GM21825 (cell line): ENCODE data around the gene KRTAP5-4.
"Not testable (repeated sequence)": the region's sequence is repeated elsewhere in the genome, so short reads cannot be mapped to it uniquely, and the experiment has no call there.

Source experiments
- ATAC-seq: cut with Tn5 transposase; IDR thresholded peaks from one replicate; pipeline ENCODE4 v1.9.1; 2021; ENCODE audit warnings: mild to moderate bottlenecking, moderate library complexity; ENCODE audit not compliant: unreplicated experiment

Gene KRTAP5-4, protein sequence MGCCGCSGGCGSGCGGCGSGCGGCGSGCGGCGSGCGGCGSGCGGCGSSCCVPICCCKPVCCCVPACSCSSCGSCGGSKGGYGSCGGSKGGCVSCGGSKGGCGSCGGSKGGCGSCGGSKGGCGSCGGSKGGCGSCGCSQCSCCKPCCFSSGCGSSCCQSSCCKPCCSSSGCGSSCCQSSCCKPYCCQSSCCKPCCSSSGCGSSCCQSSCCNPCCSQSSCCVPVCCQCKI

DNA sequence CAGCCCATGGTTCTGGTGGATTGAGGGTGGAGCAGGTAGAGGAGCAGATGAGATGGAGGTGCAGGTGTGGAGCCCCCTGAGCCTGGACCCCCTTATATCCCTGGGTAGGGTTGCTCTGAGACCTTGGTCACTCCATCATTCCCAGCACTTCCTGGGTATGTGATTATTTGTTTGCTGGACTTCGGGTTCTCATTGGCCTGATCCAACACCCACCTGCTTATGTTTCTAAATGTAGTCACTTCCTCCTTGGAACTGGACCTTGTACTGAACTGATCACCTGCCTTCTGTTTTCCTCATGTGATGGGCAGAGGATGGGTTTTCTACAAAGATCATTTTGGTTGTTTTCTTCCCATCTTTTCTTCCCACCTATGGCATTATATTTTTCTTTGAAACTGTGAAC lies at the start of gene KRTAP5-4:
KRTAP5-4 (minus strand) TSS at position 53 of the 400 bp plus-strand sequence; CDS start at position 8, 45 bp downstream.
- no peak for ATAC-seq

DNA sequence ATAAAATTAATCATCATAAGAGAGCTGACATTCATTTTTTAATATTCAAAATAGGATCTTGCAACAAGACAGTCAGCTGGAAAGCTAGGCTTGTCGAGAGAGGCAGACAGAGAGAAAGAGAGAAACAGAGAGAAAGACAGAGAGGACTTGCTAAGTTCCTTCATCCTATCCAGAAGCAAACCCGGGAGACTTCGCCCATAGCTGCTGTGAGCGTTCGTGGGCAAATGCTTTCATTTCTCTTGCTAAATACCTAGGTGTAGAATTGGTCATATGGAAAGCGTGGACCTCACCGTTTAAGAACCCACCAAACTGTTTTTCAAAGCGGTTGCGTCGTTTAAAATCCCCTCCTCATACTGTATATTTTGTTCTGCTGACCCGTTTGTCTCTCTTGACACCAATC lies 49.7 kb upstream of the KRTAP5-4 start:
- ATAC-seq, result no peak

DNA sequence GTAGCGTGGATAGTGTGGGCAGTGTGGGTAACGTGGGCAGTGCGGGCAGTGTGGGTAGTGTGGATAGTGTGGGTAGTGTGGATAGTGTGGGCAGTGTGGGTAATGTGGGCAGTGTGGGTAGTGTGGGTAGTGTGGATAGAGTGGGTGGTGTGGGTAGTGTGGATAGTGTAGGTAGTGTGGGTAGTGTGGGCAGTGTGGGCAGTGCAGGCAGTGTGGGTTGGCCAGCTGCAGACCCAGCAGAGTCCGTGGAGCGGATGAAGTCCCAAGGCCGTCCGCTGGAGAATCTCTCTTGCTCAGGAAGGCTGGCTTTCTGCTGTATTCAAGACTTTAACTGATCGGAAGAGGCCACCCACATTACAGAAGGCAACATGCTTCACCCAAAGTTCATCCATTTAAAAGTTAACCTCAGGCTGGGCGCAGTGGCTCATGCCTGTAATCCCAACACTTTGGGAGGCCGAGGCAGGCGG lies 49.0 kb upstream of the KRTAP5-4 start:
- ATAC-seq, result no peak

DNA sequence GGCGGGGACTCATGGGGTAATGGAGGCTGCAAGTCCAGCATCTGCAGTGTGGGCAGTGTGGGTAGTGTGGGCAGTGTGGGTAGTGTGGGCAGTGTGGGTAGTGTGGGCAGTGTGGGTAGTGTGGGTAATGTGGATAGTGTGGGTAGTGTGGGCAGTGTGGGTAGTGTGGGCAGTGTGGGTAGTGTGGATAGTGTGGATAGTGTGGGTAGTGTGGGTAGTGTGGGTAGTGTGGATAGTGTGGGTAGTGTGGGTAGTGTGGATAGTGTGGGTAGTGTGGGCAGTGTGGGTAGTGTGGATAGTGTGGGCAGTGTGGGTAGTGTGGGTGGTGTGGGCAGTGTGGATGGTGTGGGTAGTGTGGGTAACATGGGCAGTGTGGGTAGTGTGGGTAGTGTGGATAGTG lies 48.5 kb upstream of the KRTAP5-4 start:
- not testable (repeated sequence) for ATAC-seq

DNA sequence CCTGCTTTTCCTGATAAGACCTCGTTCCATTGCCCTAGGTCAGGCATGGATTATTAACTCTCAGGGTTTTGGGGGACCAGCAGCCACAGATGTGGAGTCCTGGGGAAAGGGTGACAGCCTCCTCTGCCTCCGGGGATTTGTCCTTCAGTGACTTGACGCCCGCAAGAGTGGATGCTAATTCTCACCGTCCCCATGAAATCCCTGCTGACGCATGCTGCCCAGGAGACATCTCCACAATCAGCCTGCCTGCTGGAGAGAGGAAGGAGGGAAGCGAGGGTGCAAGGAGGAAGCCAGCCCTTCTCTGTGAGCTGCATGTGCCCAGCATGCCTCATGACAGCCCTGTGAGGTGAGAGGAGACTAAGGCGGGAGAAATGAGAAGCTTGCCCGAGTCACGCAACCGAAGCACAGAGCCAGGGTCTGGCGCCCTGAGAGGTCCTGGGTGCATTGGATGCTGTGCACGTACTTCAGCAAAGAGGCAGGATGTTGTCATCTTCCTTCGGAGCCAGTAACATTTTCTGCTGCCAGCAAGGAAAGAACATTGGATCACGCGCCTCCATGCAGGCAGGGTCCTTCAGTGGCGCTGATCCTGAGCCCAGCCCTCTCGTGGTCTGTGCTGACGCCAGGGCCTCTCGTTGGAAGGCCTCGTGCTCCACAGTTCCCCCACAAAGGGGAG lies 47.7 kb upstream of the KRTAP5-4 start:
- ATAC-seq, result no peak

DNA sequence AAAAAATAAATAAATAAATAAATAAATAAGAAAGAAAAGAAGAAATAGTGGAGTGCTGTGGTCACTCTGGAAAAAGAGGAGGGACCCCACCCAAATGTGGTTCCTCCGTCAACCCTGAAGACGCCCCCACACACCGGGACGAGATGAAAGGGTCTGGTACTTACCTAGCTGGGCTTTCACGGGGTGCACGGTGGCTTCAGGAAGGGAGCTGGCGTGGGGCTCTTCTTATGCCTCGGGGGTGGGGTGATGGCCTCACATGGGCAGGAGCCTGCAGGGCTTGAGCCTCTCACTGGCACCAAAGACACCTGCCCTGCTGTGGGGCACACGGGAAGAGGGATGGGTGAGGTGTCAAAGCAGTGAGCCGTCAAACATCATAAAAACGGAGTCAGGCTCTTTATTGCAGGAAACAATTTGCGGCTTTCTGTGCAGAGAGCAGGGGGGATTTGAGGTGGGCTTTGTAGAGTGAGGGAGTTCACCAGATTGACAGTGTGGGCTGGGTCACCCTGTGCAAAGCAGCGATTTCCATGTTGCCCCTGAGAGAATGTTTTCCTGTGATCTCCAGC lies 47.1 kb upstream of the KRTAP5-4 start:
- no peak for ATAC-seq

DNA sequence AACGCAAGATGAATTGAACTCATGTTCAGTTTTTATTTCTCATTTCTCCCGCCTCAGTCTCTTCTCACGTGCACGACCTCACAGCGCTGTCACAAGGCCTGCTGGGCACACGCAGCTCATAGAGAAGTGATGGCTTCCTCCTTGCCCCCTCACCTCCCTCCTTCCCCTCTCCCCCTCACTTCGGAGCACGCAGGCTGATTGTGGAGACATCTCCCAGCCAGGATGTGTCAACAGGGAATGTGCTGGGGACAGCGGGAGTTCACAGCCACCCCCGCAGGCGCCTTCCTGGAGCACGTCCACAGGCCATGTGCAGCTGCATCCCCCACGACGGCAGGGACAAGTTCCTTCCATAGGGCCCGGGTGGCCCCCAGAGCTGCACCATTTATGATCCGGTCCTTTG lies 46.0 kb upstream of the KRTAP5-4 start:
- no peak for ATAC-seq

DNA sequence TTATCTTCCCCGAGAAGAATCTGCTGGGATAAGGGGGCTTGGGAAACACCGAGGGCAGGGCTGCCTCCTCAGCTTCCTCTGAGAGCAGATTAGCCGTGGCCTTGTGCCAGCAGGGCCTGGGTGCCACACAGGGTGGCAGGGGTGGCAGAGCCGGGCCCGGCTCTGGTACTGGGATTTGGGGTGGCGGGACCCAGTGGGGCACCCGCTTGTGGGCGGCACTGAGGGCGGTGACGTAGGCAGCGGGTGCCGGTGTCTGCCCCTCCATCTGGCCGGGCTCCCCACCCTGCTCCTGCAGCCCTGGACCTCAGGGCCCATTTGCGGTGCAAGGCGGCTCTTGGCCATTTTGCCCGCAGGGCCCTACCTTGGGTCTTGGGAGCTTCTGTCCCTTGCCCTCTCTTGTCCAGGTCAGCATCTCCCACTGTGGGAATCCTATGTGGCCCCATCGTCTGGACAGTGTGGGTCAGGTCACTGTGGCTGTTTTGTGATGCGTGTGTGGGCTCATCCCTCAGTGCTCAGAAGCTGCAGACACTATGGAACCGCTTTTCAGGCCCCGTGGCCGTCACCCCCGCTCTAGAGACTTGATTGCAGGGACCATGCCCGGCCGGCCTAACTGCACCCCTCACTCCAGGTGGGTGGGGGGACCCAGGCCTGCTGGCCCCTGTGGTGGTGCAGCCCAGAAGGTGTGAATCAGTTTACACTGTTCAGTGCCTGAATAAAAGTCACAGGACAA lies 45.3 kb upstream of the KRTAP5-4 start:
- no peak for ATAC-seq

DNA sequence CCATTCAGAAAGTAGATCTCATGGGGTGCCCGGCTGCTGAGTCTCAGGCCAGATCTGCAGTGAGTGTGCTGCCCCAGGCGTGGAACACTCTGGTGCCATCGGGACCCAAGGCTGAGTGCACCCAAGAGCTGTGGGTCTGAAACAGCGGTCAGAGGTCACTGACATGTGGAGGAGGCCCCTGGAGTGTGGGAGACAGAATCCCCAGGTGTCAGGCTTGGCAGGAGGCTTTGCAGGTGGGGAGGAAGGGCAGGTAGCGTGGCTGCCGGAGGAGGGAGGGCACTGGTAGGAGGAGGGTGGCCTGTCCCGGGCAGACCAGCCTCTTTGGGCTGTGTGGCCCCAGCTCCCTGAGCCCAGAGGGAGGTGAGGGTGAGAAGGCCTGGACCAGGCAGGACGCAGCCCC lies 43.4 kb upstream of the KRTAP5-4 start:
- no peak for ATAC-seq

DNA sequence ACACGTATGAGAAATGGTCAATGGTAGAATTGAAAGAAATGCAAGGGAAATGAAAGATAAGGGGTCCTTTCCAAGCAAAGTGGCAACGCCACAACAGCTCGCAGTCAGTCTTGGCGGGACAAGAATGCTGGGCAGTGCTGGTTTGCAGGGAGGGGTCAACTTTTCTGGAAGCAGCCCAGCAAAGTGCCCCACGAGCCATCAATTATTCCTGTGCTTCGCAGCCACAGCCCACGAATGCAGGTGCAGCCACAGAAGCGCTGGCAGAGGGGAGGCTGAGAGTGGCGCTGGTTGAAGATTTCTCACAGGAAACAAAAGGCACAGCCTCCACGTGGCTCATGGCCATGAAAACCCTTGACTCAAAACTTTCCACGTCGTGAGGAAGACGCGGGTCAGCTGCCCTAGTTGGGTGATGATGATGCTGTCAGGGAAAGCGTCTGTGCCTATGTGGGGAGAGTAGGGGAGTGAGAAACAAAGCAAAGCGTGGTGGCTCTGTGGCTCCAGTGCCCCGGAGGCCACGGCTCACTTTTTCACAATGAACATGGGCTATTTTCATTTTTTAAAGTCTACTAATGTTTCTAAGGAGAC lies 40.9 kb upstream of the KRTAP5-4 start:
- ATAC-seq, result not testable (repeated sequence)

DNA sequence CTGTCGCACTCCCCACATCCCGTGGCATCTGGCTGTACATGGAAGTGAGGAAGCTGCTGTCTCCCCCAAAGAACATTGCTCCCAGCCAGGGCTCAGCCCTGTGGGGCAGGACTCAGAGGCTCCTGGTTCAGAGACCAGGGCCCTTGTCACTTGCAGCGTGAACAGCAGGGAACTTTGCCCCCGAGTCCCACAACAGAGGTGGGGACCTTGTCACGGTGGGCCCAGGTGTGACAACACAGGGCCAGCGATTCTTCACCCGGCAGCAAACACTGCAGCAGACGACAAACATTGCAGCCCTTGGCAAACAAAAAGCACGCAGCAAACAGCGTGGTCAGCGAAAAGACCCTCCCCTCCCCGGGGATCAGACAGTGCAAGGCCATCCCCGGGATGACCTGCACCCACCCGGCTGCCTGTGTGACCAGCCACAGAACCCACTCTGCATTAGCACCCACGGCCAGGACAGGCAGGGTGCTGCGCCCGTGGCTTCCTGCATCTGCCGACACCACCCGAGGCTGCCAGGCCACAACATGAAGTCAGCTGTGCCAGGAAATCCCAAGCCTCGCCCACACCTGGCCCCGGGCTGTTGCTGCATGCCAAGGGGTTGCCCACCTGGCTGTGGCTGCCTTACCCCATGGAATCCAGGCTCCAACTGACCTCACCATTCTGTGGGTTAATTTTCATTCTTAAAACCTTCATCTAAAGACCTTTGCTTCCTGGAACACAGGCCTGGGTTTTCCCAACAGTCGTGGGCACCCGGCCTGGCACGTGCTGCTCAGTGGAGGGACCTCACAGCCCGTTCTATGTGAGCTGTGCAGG lies 39.7 kb upstream of the KRTAP5-4 start:
- ATAC-seq, result not testable (repeated sequence)

DNA sequence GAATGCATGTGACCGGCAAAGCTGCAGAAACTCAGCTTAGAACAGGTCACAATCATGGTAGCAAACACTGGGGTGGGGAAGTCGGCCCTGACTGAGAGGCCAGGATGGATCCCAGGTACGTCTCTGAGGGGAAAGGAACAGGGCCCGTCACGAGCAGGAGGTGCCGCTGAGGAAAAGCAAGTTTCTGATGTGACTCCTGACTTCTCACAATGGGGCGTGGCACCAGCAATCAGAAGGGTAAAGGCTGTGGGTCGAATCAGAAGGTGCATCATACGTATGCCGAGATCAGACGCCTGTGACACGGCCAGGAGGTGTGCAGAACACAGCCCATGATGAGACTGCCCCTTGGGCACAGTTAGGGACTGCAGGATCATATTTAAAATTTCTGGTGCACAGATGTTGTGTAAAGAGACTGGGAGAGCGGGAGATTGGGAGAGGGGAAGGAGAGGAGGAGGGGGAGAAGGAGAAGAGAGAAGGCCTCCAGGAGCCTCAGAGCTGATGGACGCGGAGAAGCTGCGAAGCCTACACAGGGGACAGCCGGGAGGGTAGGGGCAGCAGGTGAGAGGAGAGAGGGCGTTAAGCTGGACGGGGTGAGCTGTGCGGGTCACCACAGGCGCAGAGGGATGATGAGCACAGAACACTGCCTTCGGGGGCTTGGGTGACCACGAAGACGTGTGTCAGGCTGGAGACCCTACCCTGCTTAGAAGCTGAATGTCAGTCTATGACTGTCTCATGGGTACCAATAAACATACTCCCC lies 38.4 kb upstream of the KRTAP5-4 start:
- no peak for ATAC-seq

DNA sequence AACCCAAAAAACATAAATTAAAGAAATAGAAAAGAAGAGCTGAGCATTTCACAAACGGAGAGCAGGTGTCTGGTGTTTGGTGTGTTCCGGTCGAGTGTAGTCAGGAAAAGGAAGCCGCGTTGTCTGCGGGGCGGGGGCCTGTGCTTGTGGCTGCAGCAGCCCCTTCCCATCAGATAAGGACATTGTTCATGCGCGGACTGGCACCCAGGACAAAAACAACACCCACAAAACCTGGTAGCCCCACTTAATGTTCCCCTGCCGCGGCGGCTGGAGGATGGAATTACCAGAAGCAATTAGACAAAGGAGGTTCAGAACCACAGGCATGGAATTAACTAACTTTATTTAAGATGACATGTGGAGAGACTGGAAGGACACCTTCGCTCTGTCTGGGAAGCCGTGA lies 37.6 kb upstream of the KRTAP5-4 start:
- ATAC-seq, result no peak

DNA sequence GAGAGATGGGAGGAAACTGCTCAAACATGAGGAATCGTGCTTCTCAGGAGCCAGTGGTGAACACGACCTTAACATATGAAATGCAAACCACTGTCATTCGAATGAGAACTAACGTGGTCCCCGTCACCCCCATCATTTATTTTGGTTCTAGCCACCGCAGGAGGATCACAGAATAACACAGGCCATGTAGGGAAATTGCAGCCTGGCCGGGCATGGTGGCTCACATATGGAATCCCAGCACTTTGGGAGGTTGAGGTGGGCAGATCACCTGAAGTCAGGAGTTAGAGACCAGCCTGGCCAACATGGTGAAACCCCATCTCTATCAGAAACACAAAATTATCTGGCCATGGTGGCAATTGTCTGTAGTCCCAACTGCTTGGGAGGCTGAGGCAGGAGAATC lies 34.7 kb upstream of the KRTAP5-4 start:
- ATAC-seq, result no peak

DNA sequence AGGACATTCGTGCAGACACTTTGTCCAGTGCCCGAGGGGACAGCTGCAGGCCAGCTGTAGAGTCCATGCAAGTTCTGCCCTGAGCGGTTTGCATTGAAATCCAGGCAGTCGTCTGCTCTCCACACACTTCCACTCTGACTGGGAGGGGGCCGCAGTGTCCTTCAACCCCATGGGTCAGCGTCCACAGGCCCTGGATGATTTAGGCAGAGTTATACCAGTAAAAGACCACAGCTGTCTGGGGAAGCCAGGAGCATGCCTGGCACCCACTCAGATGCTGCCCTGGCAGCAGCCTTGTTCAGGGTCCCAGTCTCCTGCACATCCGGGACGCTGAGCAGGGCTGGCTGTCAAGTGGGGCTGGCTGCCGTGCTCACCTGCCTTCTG lies 34.1 kb upstream of the KRTAP5-4 start:
- ATAC-seq, result no peak

DNA sequence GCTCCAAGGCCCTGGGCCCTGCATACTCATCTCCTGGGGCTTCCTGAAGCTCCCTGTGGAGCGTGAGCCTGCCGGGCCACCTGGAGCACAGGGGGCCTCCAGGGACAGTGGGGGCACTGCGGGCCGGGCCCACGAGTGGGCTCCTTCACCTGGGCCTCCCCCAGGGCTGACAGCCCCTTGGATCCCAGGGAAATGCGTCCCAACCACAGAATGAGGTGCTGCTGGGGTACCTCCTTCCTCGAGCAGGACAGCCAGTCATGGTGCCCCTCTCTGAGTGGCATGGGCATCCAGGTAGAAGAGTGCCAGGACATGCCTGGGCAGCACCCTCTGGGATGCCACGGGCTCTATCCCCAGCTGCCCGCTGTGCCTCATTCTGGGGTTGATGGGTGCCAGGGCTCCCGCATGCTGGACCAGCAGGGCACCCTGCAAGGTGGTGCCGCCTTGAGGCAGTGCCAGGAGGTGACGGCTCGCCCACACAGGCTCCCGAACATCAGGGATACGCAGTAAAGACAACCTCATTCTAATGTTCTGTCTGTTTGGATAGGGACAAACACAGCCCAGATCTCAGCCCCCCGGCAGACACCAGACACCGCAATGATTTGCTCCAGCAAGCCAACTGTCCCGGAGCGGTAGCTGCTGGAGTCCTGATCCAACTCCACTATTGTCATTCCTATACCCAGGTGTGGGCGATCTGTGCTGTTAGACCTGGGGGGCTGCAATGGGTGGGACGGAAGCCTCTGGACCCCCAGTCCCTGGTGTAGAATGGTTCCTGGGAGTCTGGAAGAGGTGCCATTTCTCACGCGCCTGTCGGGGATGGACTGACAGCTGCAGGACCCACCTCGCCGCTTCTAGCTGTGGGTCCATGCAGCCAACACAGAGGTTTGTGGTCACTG lies 33.5 kb upstream of the KRTAP5-4 start:
- ATAC-seq, result no peak

DNA sequence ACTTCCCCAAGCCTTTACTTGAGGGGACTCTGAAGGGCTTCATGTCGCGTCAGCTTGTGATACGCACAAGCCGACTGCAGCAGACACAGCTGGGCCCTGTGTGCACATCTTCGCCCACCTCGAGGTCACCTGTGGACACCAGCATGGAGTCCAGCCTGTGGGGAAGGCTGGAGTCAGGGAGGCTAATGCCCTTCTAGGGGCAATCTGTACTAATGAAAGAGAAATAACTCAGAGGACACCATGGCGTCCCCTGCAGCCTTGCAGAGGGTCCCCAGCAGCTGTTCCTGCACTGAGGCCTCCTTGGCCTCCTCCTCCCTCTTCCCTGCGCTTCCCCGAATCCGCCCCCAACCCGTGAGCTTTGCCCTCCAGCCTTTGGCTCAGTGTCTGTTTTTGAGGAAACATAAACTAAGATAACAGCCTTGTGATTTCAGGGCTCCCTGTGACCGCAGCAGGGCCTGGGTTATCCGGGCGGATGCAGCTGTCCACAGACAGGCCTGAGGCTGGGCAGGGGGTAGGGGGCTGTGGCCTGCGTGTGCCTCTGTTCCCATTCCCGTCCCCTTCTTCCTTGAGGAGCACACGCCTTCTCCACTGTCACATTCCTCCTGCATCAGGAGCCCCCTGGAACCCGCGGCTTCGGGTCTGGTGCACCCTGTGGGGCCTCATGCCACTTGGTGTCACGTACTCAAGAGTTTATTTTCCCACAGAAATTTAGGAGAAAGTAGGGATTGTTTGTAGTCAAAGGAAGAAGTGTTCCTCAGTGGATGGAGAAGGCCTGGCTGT lies 32.6 kb upstream of the KRTAP5-4 start:
- ATAC-seq, result no peak
